Loucy (cell line): ENCODE results near the gene CASP6.
A peak's percentile ranks its signal among the peaks of the same experiment; 100 is the strongest.

ENCODE experiments used
- H2AFZ ChIP-seq: fragments of 200-600 bp; sonication (generic); 2 replicates; pipeline ENCODE4 v1.6.0; 2016; ENCODE audit warnings: antibody characterized with exemption, mild to moderate bottlenecking, low read length, moderate library complexity
- H3F3A ChIP-seq: fragments of 200-600 bp; 2 replicates; pipeline ENCODE4 v1.6.0; 2016; ENCODE audit warnings: antibody characterized with exemption, low read depth, mild to moderate bottlenecking
- H3K27me3 ChIP-seq: fragments of 200-600 bp; sonication (generic); 2 replicates; pipeline ENCODE4 v1.6.1; 2014; ENCODE audit warnings: low read length, mild to moderate bottlenecking; ENCODE audit not compliant: insufficient read depth, poor library complexity, severe bottlenecking
- H3K36me3 ChIP-seq: fragments of 200-600 bp; sonication (generic); 2 replicates; pipeline ENCODE4 v1.6.1; 2016; ENCODE audit warnings: low read length; ENCODE audit not compliant: insufficient read depth
- H3K4me1 ChIP-seq: fragments of 200-600 bp; sonication (generic); 2 replicates; pipeline ENCODE4 v1.5.1; 2014; ENCODE audit warnings: low read length, mild to moderate bottlenecking; ENCODE audit not compliant: insufficient read depth, poor library complexity, severe bottlenecking
- H3K4me2 ChIP-seq: fragments of 200-600 bp; sonication (generic); 2 replicates; pipeline ENCODE4 v1.6.0; 2014; ENCODE audit warnings: antibody characterized with exemption, low read length, low read depth, mild to moderate bottlenecking; ENCODE audit not compliant: poor library complexity, severe bottlenecking
- H3K4me3 ChIP-seq: fragments of 200-600 bp; sonication (generic); 2 replicates; pipeline ENCODE4 v1.5.1; 2014; ENCODE audit warnings: low read length, mild to moderate bottlenecking, mixed read lengths; ENCODE audit not compliant: poor library complexity, severe bottlenecking
- H3K79me2 ChIP-seq: fragments of 200-600 bp; sonication (generic); 2 replicates; pipeline ENCODE4 v1.6.1; 2014; ENCODE audit warnings: low read length; ENCODE audit not compliant: insufficient read depth
- H3K9ac ChIP-seq: fragments of 200-600 bp; sonication (generic); 2 replicates; pipeline ENCODE4 v1.6.0; 2014; ENCODE audit warnings: mild to moderate bottlenecking, low read depth, low read length, moderate library complexity; ENCODE audit not compliant: poor library complexity, severe bottlenecking
- H3K9me2 ChIP-seq: fragments of 200-600 bp; sonication (generic); replicated peaks from 2 replicates; pipeline ENCODE4 v1.6.1; 2016; ENCODE audit warnings: low read depth, low read length, mixed read lengths
- H3K9me3 ChIP-seq: fragments of 200-600 bp; sonication (generic); 2 replicates; pipeline ENCODE4 v1.6.1; 2014; ENCODE audit warnings: mild to moderate bottlenecking, antibody characterized with exemption, low read length, low read depth; ENCODE audit not compliant: insufficient read depth
- H4K20me1 ChIP-seq: fragments of 200-600 bp; sonication (generic); 2 replicates; pipeline ENCODE4 v1.6.0; 2014; ENCODE audit warnings: antibody characterized with exemption, low read length, mild to moderate bottlenecking; ENCODE audit not compliant: insufficient read depth, poor library complexity, severe bottlenecking
- EZH2phosphoT487 ChIP-seq: fragments of 200-600 bp; IDR thresholded peaks from 2 replicates; pipeline ENCODE4 v1.6.1; 2018; ENCODE audit warnings: antibody characterized with exemption, mild to moderate bottlenecking, moderate library complexity, borderline replicate concordance
- TF ChIP-seq, protein P1 (sequence below): fragments of 200-600 bp; sonication (generic); conservative IDR thresholded peaks from 2 replicates; pipeline ENCODE4 v1.5.1; 2014; ENCODE audit warnings: mild to moderate bottlenecking, antibody characterized with exemption, low read length

The CASP6 gene

DNA sequence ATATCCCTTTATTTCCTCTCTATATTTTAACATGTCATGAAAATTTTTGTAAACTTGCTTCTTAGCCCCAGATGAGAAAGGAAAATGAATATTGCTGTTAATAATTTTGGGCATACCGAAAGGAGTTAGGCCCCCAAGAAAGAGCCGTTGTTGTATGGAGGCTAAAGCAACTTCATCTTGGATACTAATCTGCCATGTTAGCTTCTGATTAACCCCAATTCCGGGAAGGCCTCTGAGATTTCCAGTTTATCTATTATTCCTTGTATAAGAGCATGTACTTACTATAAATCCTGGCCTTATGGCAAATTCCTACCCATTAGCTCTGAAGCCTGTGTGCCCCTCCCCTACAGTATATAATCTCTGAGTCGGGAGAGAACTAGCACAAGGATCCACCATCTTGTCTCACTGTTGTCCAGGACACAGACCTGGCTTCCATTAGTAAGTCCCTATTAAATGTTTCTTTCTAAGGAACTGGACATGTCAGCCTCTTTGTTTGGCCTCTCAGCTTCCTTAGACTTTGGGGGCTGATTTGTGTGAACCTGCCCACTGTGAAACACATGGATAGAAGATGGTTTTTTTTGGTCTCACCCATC, 47.5 kb upstream of the CASP6 start:
- Histone ChIP-seq H3K4me2 (no peak overlapping the region), H3F3A (no peaks in the 10 kb centered on the region), H3K9me2 (no peaks in the 10 kb centered on the region), H4K20me1 (no peaks in the 10 kb centered on the region), H3K4me3 (no peak overlapping the region), H3K36me3 (no peaks in the 10 kb centered on the region), H2AFZ (peak overlapping the region; percentile 20; the same call in 1 of the 2 replicates), H3K27me3 (no peaks in the 10 kb centered on the region), H3K9me3 (no peaks in the 10 kb centered on the region), H3K9ac (no peak overlapping the region), H3K4me1 (no peaks in the 10 kb centered on the region), H3K79me2 (no peaks in the 10 kb centered on the region)
- TF ChIP-seq, protein P1, sequence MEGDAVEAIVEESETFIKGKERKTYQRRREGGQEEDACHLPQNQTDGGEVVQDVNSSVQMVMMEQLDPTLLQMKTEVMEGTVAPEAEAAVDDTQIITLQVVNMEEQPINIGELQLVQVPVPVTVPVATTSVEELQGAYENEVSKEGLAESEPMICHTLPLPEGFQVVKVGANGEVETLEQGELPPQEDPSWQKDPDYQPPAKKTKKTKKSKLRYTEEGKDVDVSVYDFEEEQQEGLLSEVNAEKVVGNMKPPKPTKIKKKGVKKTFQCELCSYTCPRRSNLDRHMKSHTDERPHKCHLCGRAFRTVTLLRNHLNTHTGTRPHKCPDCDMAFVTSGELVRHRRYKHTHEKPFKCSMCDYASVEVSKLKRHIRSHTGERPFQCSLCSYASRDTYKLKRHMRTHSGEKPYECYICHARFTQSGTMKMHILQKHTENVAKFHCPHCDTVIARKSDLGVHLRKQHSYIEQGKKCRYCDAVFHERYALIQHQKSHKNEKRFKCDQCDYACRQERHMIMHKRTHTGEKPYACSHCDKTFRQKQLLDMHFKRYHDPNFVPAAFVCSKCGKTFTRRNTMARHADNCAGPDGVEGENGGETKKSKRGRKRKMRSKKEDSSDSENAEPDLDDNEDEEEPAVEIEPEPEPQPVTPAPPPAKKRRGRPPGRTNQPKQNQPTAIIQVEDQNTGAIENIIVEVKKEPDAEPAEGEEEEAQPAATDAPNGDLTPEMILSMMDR, result no peak
- TF ChIP-seq EZH2phosphoT487, result no peak

DNA sequence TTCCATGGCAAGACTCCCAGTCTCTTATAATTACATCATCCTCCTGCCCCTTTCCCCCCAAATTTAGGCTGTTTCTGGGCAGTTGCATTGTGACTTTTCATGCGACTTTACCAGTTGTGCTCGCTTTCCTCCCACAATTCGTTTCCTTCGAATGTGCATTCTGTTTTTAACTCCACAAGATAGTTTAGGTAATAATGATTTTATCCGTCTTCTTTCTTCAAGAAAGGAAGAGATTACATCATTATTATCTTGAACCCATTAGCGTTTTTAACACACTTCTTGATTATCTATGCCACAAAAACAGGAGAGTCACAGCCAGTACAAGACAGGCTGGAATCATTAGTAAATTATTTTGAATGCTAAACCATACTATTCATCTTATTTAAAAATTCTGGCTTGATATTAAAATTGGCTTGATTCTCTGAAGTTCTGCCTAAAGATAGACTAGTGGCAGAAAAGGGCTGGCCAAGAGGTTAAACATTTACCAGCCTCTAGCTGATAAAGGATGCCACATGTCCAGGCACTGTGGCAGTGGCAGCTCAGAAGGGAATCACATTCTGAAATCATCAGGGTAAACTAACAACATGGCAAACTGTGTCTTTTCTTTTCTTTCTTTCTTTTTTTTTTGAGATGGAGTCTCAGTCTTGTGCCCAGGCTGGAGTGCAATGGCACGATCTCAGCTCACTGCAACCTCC, 46.3 kb upstream of the CASP6 start:
- Histone ChIP-seq H3K36me3 (no peaks in the 10 kb centered on the region), H3K9me2 (no peaks in the 10 kb centered on the region), H3K4me1 (no peaks in the 10 kb centered on the region), H4K20me1 (no peaks in the 10 kb centered on the region), H2AFZ (no peak overlapping the region), H3K9ac (no peak overlapping the region), H3K9me3 (no peaks in the 10 kb centered on the region), H3K27me3 (no peaks in the 10 kb centered on the region), H3K4me2 (no peak overlapping the region), H3K4me3 (no peak overlapping the region), H3K79me2 (no peaks in the 10 kb centered on the region), H3F3A (no peaks in the 10 kb centered on the region)
- TF ChIP-seq EZH2phosphoT487, result no peak
- TF ChIP-seq, protein P1, result no peak

DNA sequence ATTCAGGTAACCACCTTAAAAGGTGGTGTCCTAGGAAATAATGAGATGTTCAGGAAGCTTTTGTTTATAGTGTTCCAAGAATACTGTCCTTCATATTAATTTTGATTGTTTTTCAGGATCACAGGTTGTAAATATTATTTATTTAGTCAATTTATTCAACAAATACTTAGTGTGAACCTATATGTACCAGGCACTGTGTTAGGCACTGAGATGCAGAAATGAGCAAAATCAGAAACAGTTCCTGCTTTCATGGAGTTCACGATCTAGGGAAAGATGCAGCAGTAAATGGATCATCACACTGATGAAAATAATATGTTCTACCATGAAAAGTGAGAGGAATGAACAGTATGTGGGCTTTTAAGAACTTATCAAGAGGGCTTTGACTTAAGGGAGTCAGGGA, 44.9 kb upstream of the CASP6 start:
- Histone ChIP-seq H3K9me2 (no peaks in the 10 kb centered on the region), H3K4me3 (no peak overlapping the region), H3K27me3 (no peaks in the 10 kb centered on the region), H3K79me2 (no peaks in the 10 kb centered on the region), H4K20me1 (no peaks in the 10 kb centered on the region), H3K4me1 (no peaks in the 10 kb centered on the region), H3K36me3 (no peaks in the 10 kb centered on the region), H3K4me2 (no peak overlapping the region), H2AFZ (no peak overlapping the region), H3F3A (no peaks in the 10 kb centered on the region), H3K9me3 (no peaks in the 10 kb centered on the region), H3K9ac (no peak overlapping the region)
- TF ChIP-seq, protein P1, result no peak
- no peak for TF ChIP-seq EZH2phosphoT487
